HCT116 (cell line): ENCODE results near the gene NLRP14. TPM values are rescaled to one million over a fixed set of nuclear protein-coding genes. Genes with fewer than 3 reads are reported as not detected.

Experiments
- ATAC-seq: fragments of 200-7000 bp; cut with Tn5 transposase; 2 replicates; pipeline ENCODE4 v1.9.1; 2020; ENCODE audit warnings: mild to moderate bottlenecking, moderate library complexity
- BruUV-seq: library from RNA; stranded (reverse); fragments of 400-500 nt; replicated peaks from 2 replicates; lab custom pipeline; 2021; lab: Mats Ljungman, UMichigan
- CTCF ChIA-PET: fragments of 300-600 bp; sonication (Branson Sonifier 250); formaldehyde crosslinking; loops from one replicate; lab custom pipeline; 2021; ENCODE audit warnings: antibody characterized with exemption; lab: Charles Lee
- POLR2A ChIA-PET: fragments of 300-600, 350-600 bp; sonication (Branson Sonifier 250); formaldehyde crosslinking; loops from one replicate; lab custom pipeline; 2021; ENCODE audit warnings: antibody characterized with exemption; lab: Charles Lee
- RAD21 ChIA-PET, 2 experiments: fragments of 300-600 bp; sonication (Branson Sonifier 250); formaldehyde crosslinking; loops; one replicate each; lab custom pipeline; 2023; ENCODE audit warnings: low total read pairs in 2 of 2; ENCODE audit not compliant: uncharacterized antibody in 2 of 2, unreplicated experiment in 2 of 2, low non-redundant PET in 1 of 2; lab: Charles Lee
- DNase-seq: peaks from one replicate; pipeline ENCODE4 v3.0.0-alpha.2; 2010; ENCODE audit warnings: low read depth, low spot score
- H2AFZ ChIP-seq: fragments of 200-600 bp; shearing (Covaris generic), sonication (generic); 2 replicates; pipeline ENCODE4 v1.6.1; 2017; ENCODE audit warnings: low read depth, mixed run types, mixed read lengths, antibody characterized with exemption, low read length; ENCODE audit not compliant: poor library complexity, severe bottlenecking
- H3K27ac ChIP-seq: 2 replicates; pipeline ENCODE4 v1.5.1; 2012; ENCODE audit warnings: low read depth, low read length
- H3K27me3 ChIP-seq: fragments of 200-600 bp; sonication (generic); 2 replicates; pipeline ENCODE4 v1.6.1; 2016; ENCODE audit warnings: mixed run types, low read length, mixed read lengths; ENCODE audit not compliant: insufficient read depth
- H3K36me3 ChIP-seq, 2 experiments: fragments of 200-500 bp in 1 of 2; fragments of 200-600 bp in 1 of 2; sonication (Bioruptor generic) in 1 of 2; sonication (generic) in 1 of 2; 2 replicates each; pipeline versions ENCODE4 v1.5.1 to v1.6.1; 2014 to 2016; ENCODE audit warnings: low read length in 2 of 2, inconsistent platforms in 1 of 2, mixed read lengths in 1 of 2, mixed run types in 1 of 2; ENCODE audit not compliant: insufficient read depth in 2 of 2, control insufficient read depth in 1 of 2
- H3K4me1 ChIP-seq, 2 experiments: fragments of 200-600 bp in 1 of 2; sonication (generic) in 1 of 2; 2 replicates each; pipeline versions ENCODE4 v1.5.1 to v1.6.1; 2012 to 2017; ENCODE audit warnings: low read length in 2 of 2, inconsistent platforms in 1 of 2, mild to moderate bottlenecking in 1 of 2, mixed read lengths in 1 of 2, mixed run types in 1 of 2, moderate library complexity in 1 of 2; ENCODE audit not compliant: insufficient read depth in 2 of 2, control insufficient read depth in 1 of 2
- H3K4me2 ChIP-seq: fragments of 200-600 bp; sonication (generic); 2 replicates; pipeline ENCODE4 v1.6.1; 2017; ENCODE audit warnings: mixed run types, low read length, mixed read lengths
- H3K4me3 ChIP-seq, 2 experiments: fragments of 200-600 bp in 1 of 2; sonication (generic) in 1 of 2; replicated peaks in 1 of 2; 2 replicates each; pipeline ENCODE4 v1.5.1; 2011 to 2016; ENCODE audit warnings: low read length in 2 of 2, control low read depth in 1 of 2, low read depth in 1 of 2, mild to moderate bottlenecking in 1 of 2, mixed read lengths in 1 of 2, mixed run types in 1 of 2
- H3K79me2 ChIP-seq: fragments of 200-600 bp; sonication (generic); 2 replicates; pipeline ENCODE4 v1.6.1; 2017; ENCODE audit warnings: mild to moderate bottlenecking, mixed run types, low read length, moderate library complexity, mixed read lengths; ENCODE audit not compliant: insufficient read depth
- H3K9ac ChIP-seq: fragments of 200-600 bp; sonication (generic); 2 replicates; pipeline ENCODE4 v1.6.1; 2016; ENCODE audit warnings: low read length, mixed read lengths
- H3K9me2 ChIP-seq: fragments of 200-600 bp; sonication (generic), shearing (Covaris generic); 2 replicates; pipeline ENCODE4 v1.6.1; 2017; ENCODE audit warnings: mixed run types, mild to moderate bottlenecking, moderate library complexity; ENCODE audit not compliant: insufficient read depth
- H3K9me3 ChIP-seq, 2 experiments: fragments of 200-500 bp in 1 of 2; fragments of 200-600 bp in 1 of 2; sonication (Bioruptor generic) in 1 of 2; sonication (generic) in 1 of 2; 2 replicates each; pipeline ENCODE4 v1.6.1; 2014 to 2017; ENCODE audit warnings: low read length in 2 of 2, mixed read lengths in 2 of 2, inconsistent platforms in 1 of 2, low read depth in 1 of 2, mild to moderate bottlenecking in 1 of 2, mixed run types in 1 of 2, moderate library complexity in 1 of 2; ENCODE audit not compliant: control insufficient read depth in 1 of 2, insufficient read depth in 1 of 2
- H4K20me1 ChIP-seq: fragments of 200-600 bp; sonication (generic), shearing (Covaris generic); 2 replicates; pipeline ENCODE4 v1.6.1; 2017; ENCODE audit warnings: mixed run types, mild to moderate bottlenecking, moderate library complexity; ENCODE audit not compliant: insufficient read depth
- CBX3 ChIP-seq: IDR thresholded peaks from 2 replicates; pipeline ENCODE4 v1.6.1; 2012; ENCODE audit warnings: low read depth
- CEBPB ChIP-seq: IDR thresholded peaks from 2 replicates; pipeline ENCODE4 v1.6.1; 2012; ENCODE audit warnings: low read depth
- EGR1 ChIP-seq: IDR thresholded peaks from 2 replicates; pipeline ENCODE4 v1.6.1; 2012; ENCODE audit warnings: low read depth
- EZH2phosphoT487 ChIP-seq: fragments of 200-600 bp; IDR thresholded peaks from 2 replicates; pipeline ENCODE4 v1.6.1; 2018; ENCODE audit warnings: antibody characterized with exemption, borderline replicate concordance
- FOSL1 ChIP-seq: IDR thresholded peaks from 2 replicates; pipeline ENCODE4 v1.6.1; 2012; ENCODE audit warnings: low read depth
- JUND ChIP-seq: IDR thresholded peaks from 2 replicates; pipeline ENCODE4 v1.6.1; 2012
- POLR2A ChIP-seq: IDR thresholded peaks from 2 replicates; pipeline ENCODE4 v1.7.0; 2011; ENCODE audit warnings: borderline replicate concordance; ENCODE audit not compliant: insufficient read depth, insufficient read length; ENCODE audit errors: extremely low read depth
- RAD21 ChIP-seq: IDR thresholded peaks from 2 replicates; pipeline ENCODE4 v1.6.1; 2012; ENCODE audit warnings: low read depth, mild to moderate bottlenecking
- SIN3A ChIP-seq: IDR thresholded peaks from 2 replicates; pipeline ENCODE4 v1.6.1; 2012; ENCODE audit warnings: low read depth
- SP1 ChIP-seq: IDR thresholded peaks from 2 replicates; pipeline ENCODE4 v1.6.1; 2012; ENCODE audit warnings: low read depth
- SRF ChIP-seq: IDR thresholded peaks from 2 replicates; pipeline ENCODE4 v1.6.1; 2012; ENCODE audit warnings: low read depth
- TCF7L2 ChIP-seq: IDR thresholded peaks from 2 replicates; pipeline ENCODE4 v1.7.0; 2011; ENCODE audit warnings: borderline replicate concordance, inconsistent platforms; ENCODE audit not compliant: insufficient read depth, insufficient read length; ENCODE audit errors: extremely low read depth
- YY1 ChIP-seq: IDR thresholded peaks from 2 replicates; pipeline ENCODE4 v1.6.1; 2011; ENCODE audit warnings: low read length, low read depth, moderate library complexity, mild to moderate bottlenecking; ENCODE audit not compliant: insufficient replicate concordance; ENCODE audit errors: extremely low read depth
- intact Hi-C: fragments of 100-400 bp; cut with micrococcal nuclease; formaldehyde crosslinking; loops from 2 replicates; pipeline ENCODE4 v1.10.0; 2022
- total RNA-seq: library from RNA; stranded (reverse); gene quantifications from one replicate; pipeline ENCODE4 v1.2.1, GENCODE V29; 2021; ENCODE audit not compliant: unreplicated experiment
- TF ChIP-seq, protein P1 (sequence below): IDR thresholded peaks from 2 replicates; pipeline ENCODE4 v1.6.1; 2011; ENCODE audit warnings: mild to moderate bottlenecking, low read length, moderate library complexity; ENCODE audit not compliant: insufficient replicate concordance; ENCODE audit errors: extremely low read depth

The NLRP14 gene
- total RNA-seq, 1 experiment from 2014 or later, result 0.49 TPM

DNA sequence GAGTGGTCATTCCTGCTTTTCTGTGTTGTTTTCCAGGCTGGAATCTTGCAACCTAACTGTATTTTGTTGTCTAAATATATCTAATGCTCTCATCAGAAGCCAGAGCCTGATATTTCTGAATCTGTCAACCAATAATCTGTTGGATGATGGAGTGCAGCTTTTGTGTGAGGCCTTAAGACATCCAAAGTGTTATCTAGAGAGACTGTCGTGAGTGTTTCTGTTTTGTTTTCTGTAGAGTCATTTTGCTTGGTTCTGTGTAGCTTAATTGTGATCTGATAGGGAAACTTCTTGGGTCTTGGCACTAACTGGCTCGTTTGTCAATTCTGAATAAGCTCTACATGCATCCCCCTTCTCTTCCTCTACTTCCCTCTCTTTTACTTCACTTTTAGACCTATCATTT is 37.4 kb downstream of the NLRP14 start:
- Histone ChIP-seq H3K4me2 (no peak overlapping the region), H3K36me3 (no peaks in the 10 kb centered on the region), H3K9ac (no peak overlapping the region), H3K27me3 (no peaks in the 10 kb centered on the region; the same call in 1 of the 2 replicates), H3K9me3 (no peaks in the 10 kb centered on the region), H4K20me1 (no peaks in the 10 kb centered on the region), H3K9me2 (no peaks in the 10 kb centered on the region), H3K4me1 (no peaks in the 10 kb centered on the region), H3K79me2 (no peaks in the 10 kb centered on the region), H3K4me3 (no peak overlapping the region), H3K27ac (no peak overlapping the region), H2AFZ (no peak overlapping the region)
- intact Hi-C loops, result no loop called here
- POLR2A ChIA-PET, result no interaction called here
- ATAC-seq (no peak), DNase-seq (no peak)
- BruUV-seq, result no TSS peak
- CTCF ChIA-PET, result no interaction called here
- RAD21 ChIA-PET, result no interaction called here
- no peak for TF ChIP-seq POLR2A
- no peak for TF ChIP-seq CEBPB
- no peak for TF ChIP-seq SIN3A
- TF ChIP-seq SP1, result no peak
- TF ChIP-seq TCF7L2, result no peak
- TF ChIP-seq, protein P1, sequence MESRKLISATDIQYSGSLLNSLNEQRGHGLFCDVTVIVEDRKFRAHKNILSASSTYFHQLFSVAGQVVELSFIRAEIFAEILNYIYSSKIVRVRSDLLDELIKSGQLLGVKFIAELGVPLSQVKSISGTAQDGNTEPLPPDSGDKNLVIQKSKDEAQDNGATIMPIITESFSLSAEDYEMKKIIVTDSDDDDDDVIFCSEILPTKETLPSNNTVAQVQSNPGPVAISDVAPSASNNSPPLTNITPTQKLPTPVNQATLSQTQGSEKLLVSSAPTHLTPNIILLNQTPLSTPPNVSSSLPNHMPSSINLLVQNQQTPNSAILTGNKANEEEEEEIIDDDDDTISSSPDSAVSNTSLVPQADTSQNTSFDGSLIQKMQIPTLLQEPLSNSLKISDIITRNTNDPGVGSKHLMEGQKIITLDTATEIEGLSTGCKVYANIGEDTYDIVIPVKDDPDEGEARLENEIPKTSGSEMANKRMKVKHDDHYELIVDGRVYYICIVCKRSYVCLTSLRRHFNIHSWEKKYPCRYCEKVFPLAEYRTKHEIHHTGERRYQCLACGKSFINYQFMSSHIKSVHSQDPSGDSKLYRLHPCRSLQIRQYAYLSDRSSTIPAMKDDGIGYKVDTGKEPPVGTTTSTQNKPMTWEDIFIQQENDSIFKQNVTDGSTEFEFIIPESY, result no peak
- no peak for TF ChIP-seq EZH2phosphoT487
- no peak for TF ChIP-seq JUND
- no peak for TF ChIP-seq SRF
- TF ChIP-seq EGR1, result no peak
- TF ChIP-seq CBX3, result no peak
- no peak for TF ChIP-seq YY1
- no peak for TF ChIP-seq RAD21
- TF ChIP-seq FOSL1, result no peak
